GM12865 (cell line): ENCODE measurements around the gene RYR3.

Experiments
- DNase-seq: peaks from one replicate; pipeline ENCODE4 v3.0.0; 2010; ENCODE audit warnings: low read depth
- H3K4me3 ChIP-seq: 2 replicates; pipeline ENCODE4 v1.5.1; 2011; ENCODE audit warnings: mild to moderate bottlenecking, low read depth, low read length, control low read depth
- CTCF ChIP-seq: IDR thresholded peaks from 2 replicates; pipeline ENCODE4 v1.5.1; 2011; ENCODE audit warnings: low read length, control low read depth, low read depth, inconsistent platforms; ENCODE audit not compliant: insufficient read depth; ENCODE audit errors: missing control alignments

RYR3 gene

GRCh38 chr15:33377204-33377603 lies 66.4 kb downstream of the RYR3 start:
- H3K4me3 ChIP-seq = no peak overlapping the region
- TF ChIP-seq CTCF = no peak
- DNase-seq = no peak

DNA sequence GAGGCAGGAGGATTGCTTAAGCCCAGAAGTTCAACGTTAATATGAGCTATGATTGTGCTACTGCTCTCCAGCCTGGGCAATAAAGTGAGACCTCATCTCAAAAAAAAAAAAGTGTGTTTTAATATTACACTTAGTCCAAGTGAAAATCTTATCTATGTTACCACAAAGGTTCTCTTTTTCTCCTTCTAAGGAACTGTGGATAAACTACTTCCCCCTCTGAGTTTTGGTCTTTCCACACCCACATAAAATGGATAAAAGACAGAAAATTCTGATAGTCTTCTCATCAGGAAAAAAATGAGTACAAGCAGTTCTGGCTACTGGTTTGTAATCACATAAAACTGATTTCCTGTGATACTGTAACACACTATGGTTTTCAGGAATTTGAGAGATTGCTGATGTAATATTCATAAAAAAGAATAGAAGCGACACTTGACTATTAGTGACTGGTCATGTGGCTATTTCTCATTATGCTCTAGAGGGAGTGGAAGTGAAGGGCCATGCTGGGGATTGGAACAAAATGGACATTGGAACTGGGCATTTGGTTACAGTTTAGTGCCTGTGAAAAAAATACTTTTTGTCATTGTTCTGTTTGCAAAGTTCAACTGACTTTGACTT lies 68.2 kb downstream of the RYR3 start:
- H3K4me3 ChIP-seq = no peak overlapping the region
- DNase-seq = no peak
- TF ChIP-seq CTCF = no peak

GRCh38 chr15:33380406-33380805 lies 69.6 kb downstream of the RYR3 start:
- TF ChIP-seq CTCF = no peak
- DNase-seq = no peak
- H3K4me3 ChIP-seq = no peak overlapping the region

GRCh38 chr15:33382491-33382890 lies 71.7 kb downstream of the RYR3 start:
- no peak for TF ChIP-seq CTCF

DNA sequence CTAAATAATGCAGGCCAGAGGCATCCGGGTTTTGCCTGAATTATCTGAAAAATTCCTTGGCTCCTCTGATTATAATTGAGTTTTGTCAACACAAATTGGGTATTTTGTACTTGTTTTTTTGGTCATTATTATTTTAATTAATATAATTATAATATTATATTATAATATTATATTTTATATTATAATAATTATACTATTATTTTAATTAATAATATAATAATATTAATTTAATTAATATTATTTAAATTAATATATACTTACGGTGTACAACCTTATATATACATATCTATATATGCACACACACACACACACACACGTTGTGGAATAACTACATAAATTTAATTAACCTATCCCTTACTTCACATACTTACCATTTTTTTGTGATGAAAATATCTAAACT lies 73.5 kb downstream of the RYR3 start:
- H3K4me3 ChIP-seq = no peak overlapping the region
- no peak for TF ChIP-seq CTCF
- no peak for DNase-seq

More at GRCh38 chr15:33382491-33382890, 71.7 kb downstream of the RYR3 start:
- DNase-seq = no peak
- no peak overlapping the region for H3K4me3 ChIP-seq

DNA sequence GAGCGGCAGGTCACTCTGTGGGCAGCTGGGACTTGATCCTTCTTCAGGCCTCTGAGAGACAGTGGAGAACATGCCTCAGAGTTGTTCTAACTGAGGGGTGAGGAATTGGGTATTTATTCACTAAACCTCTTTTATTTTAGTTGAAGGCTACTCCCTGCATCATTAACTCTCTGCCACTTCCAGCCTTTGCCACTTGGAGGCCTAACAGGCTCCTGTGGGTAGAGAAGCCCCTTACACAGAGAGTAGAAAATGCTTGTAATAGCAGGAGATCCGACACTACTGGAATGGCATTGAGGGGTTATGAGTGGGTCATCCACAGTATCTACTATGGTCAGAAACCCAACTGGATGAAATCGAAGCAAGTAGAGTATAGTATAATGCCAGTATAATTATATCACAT lies 81.7 kb downstream of the RYR3 start:
- H3K4me3 ChIP-seq = no peak overlapping the region
- no peak for TF ChIP-seq CTCF
- no peak for DNase-seq

GRCh38 chr15:33393546-33393945 lies 82.8 kb downstream of the RYR3 start:
- no peak overlapping the region for H3K4me3 ChIP-seq
- DNase-seq = no peak
- TF ChIP-seq CTCF = no peak
